ENCODE results near the gene TSPAN4. TPM values are rescaled to one million over a fixed set of nuclear protein-coding genes. Genes with fewer than 3 reads are reported as not detected.
A peak's percentile ranks its signal among the peaks of the same experiment; 100 is the strongest.

TSPAN4 gene
- total and polyA plus RNA-seq, 9 of the 15 experiments (the other 6 are each of a cell fraction or from before 2014, with no cell fraction given), result 0.07 to 31.0 (median 15.7) TPM

DNA sequence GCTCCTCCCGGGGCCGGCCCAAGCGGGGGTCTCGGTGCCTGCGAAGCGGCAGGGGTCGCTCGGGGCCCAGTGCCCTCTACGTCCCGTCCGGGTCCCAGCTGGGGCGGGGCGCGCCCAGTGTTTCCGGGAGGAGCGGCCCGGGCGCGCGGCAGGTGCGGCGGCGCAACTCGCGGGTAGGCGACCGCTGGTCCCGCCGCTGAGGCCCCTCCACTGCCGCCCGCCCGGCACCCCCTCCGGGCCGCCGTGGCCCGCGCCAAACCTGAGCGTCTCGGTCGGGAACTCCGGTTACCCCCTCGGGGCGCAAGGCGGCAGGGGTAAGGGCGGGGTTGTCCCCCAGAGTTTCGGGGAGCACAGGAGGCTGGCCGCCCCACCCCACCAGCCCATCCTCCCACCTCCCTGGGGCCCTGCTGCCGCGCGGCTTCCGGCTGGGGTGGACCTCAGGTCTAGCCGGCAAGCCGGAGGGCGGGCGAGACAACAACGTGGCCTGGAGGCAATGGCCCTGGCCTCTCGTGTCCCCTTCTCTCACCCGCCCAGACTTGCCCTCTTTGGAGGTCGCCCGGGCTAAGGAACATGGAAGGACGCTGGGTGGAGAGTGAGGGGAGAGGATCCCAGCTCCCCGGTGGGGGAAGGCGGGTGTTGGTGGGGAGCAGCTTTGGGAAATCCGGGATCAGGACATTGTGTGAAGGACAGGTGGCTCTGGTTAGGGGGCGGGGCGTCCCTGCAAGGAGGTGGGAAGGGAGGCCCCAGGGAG is 15.3 kb upstream of the TSPAN4 start (continued):
- no peak for TF ChIP-seq DMBX1 (CRISPR knock-in tag; IDR thresholded peaks at IDR 0.05; ENCODE audit: borderline replicate concordance)
- TF ChIP-seq ZNF3 (CRISPR knock-in tag; IDR thresholded peaks at IDR 0.05), result no peak
- TF ChIP-seq, protein P1, sequence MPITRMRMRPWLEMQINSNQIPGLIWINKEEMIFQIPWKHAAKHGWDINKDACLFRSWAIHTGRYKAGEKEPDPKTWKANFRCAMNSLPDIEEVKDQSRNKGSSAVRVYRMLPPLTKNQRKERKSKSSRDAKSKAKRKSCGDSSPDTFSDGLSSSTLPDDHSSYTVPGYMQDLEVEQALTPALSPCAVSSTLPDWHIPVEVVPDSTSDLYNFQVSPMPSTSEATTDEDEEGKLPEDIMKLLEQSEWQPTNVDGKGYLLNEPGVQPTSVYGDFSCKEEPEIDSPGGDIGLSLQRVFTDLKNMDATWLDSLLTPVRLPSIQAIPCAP (CRISPR knock-in tag; IDR thresholded peaks at IDR 0.05; ENCODE audit: borderline replicate concordance), result no peak
- TF ChIP-seq ZNF668 (CRISPR knock-in tag; IDR thresholded peaks at IDR 0.05), result no peak
- TF ChIP-seq ZNF140 (CRISPR knock-in tag; IDR thresholded peaks at IDR 0.05), result no peak
- TF ChIP-seq FOS (IDR thresholded peaks at IDR 0.05; ENCODE audit: extremely low read depth, insufficient read length), result no peak
- TF ChIP-seq PHB (CRISPR knock-in tag; IDR thresholded peaks at IDR 0.05), result no peak
- TF ChIP-seq, protein P2, sequence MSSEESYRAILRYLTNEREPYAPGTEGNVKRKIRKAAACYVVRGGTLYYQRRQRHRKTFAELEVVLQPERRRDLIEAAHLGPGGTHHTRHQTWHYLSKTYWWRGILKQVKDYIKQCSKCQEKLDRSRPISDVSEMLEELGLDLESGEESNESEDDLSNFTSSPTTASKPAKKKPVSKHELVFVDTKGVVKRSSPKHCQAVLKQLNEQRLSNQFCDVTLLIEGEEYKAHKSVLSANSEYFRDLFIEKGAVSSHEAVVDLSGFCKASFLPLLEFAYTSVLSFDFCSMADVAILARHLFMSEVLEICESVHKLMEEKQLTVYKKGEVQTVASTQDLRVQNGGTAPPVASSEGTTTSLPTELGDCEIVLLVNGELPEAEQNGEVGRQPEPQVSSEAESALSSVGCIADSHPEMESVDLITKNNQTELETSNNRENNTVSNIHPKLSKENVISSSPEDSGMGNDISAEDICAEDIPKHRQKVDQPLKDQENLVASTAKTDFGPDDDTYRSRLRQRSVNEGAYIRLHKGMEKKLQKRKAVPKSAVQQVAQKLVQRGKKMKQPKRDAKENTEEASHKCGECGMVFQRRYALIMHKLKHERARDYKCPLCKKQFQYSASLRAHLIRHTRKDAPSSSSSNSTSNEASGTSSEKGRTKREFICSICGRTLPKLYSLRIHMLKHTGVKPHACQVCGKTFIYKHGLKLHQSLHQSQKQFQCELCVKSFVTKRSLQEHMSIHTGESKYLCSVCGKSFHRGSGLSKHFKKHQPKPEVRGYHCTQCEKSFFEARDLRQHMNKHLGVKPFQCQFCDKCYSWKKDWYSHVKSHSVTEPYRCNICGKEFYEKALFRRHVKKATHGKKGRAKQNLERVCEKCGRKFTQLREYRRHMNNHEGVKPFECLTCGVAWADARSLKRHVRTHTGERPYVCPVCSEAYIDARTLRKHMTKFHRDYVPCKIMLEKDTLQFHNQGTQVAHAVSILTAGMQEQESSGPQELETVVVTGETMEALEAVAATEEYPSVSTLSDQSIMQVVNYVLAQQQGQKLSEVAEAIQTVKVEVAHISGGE (CRISPR knock-in tag; IDR thresholded peaks at IDR 0.05), result peak in 2 of 3 experiments; percentile 34 to 83; a peak in 2 of 6 replicates
- peak; percentile 77 for TF ChIP-seq GABPA (tag; conservative IDR thresholded peaks at IDR 0.05; ENCODE audit: low read depth)
- no peak for TF ChIP-seq ZNF274 (IDR thresholded peaks at IDR 0.05; ENCODE audit: borderline replicate concordance, low read depth, low read length)
- TF ChIP-seq PCBP2 (IDR thresholded peaks at IDR 0.05; ENCODE audit: low read depth, low read length, poor library complexity, severe bottlenecking), result no peak
- TF ChIP-seq PATZ1 (CRISPR knock-in tag; IDR thresholded peaks at IDR 0.05; ENCODE audit: borderline replicate concordance), result no peak
- TF ChIP-seq ZNF347 (CRISPR knock-in tag; IDR thresholded peaks at IDR 0.05; ENCODE audit: low read depth), result no peak
- no peak for TF ChIP-seq TAF9B (IDR thresholded peaks at IDR 0.05; ENCODE audit: partially characterized antibody)
- TF ChIP-seq GABPB2 (CRISPR knock-in tag; conservative IDR thresholded peaks at IDR 0.05), result no peak
- TF ChIP-seq SOX6 (IDR thresholded peaks at IDR 0.05), result 0 out of 2 replicates have a peak, but pooled peaks have one; percentile 14
- TF ChIP-seq MEIS2 (IDR thresholded peaks at IDR 0.05; ENCODE audit: partially characterized antibody), result no peak
- no peak for TF ChIP-seq SREBF2 (CRISPR knock-in tag; IDR thresholded peaks at IDR 0.05)
- peak; percentile 4; the same call in 1 of the 2 replicates for TF ChIP-seq CREM (IDR thresholded peaks at IDR 0.05; ENCODE audit: low read depth)
- TF ChIP-seq RBFOX2 (IDR thresholded peaks at IDR 0.05; ENCODE audit: low read depth, low read length), result peak; percentile 86
- no peak for TF ChIP-seq RBM34 (IDR thresholded peaks at IDR 0.05; ENCODE audit: borderline replicate concordance, insufficient read depth, low read length)
- TF ChIP-seq EHMT2 (IDR thresholded peaks at IDR 0.05), result no peak
- no peak for TF ChIP-seq ZBTB8A (IDR thresholded peaks at IDR 0.05; ENCODE audit: partially characterized antibody)

Data from K562 (cell line).